ENCODE measurements around the gene LIX1L.
A peak's percentile ranks its signal among the peaks of the same experiment; 100 is the strongest.
"Not testable (repeated sequence)": the region's sequence is repeated elsewhere in the genome, so short reads cannot be mapped to it uniquely, and the experiment has no call there.

LIX1L gene

DNA sequence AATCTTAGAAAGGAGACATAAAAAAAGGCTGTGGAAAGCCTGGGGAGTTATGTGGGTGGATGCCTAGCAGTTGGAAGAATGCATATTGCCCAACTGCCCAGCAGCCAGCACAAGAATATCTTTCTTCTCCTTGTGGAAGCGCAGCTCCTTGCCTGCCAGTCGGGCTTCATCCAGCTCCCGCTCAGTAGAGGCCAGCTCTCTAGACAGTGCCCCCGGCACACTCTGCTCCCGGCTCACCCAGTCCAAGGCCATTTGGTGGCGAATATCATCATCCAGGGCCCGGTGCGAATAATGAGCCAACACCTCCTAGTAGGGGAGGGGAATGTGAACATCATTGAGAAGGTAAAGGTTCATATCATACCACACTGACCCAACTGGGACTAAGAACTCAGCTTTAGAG lies 21.6 kb downstream of the LIX1L start:
- DNase-seq (ENCODE audit: low spot score) = no peak

DNA sequence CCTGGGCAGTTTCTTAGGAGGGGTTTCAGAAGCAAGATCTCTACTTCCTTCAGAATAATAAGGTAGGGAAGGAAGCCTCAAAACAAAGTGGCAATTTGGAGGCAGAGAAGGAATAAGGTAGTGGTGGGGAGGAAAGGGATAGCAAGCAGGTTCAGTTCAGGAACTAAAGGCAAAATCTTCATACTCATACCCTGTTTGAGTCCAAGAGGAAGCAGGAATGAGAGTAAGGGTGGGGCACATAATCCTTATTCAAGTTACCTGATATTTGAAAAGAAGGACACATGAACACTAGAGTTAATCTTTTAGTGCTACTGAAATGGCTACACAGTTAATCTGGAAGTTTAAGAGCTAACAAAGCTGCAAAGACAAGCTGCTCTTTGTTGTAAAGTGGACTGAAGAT lies 22.1 kb downstream of the LIX1L start:
- no peak for DNase-seq (ENCODE audit: low spot score)

DNA sequence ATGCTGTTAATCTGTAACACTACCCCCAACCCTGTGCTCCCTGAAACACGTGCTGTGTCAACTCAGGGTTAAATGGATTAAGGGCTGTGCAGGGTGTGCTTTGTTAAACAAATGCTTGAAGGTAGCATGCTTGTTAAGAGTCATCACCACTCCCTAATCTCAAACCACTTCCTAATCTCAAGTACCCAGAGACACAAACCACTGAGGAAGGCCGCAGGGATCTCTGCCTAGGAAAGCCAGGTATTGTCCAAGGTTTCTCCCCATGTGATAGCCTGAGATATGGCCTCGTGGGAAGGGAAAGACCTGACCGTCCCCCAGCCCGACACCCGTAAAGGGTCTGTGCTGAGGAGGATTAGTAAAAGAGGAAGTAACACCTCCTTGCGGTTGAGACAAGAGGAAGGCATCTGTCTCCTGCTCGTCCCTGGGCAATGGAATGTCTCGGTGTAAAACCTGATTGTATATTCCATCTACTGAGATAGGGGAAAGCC lies 25.3 kb downstream of the LIX1L start:
- not testable (repeated sequence) for DNase-seq (ENCODE audit: low spot score)

DNA sequence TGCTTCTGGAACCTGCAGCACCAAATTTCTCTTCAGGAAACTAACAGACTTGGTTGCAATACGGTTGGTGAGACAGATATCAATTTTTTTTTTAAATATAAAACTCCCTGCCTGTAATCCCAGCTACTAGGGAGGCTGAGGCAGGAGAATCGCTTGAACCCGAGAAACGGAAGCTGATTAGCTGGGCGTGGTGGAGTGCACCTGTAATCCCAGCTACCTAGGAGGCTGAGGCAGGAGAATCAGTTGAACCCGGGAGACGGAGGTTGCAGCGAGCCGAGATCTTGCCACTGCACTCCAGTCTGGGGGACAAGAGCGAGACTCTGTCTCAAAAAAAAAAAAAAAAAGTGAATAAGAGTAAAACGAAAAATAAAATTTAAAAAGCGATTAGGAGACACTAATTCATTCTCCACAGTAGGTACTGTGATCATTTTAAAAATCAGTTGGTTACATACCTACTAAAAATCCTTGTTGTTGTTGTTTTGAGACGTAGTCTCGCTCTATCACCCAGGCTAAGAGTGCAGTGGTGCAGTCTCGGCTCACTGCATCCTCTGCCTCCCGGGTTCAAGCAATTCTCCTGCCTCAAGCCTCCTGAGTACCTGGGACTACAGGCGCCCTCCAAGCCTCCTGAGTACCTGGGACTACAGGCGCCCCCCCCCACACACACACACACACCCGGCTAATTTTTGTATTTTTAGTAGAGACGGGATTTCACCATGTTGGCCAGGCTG lies 29.7 kb downstream of the LIX1L start:
- DNase-seq (ENCODE audit: low spot score) = no peak

DNA sequence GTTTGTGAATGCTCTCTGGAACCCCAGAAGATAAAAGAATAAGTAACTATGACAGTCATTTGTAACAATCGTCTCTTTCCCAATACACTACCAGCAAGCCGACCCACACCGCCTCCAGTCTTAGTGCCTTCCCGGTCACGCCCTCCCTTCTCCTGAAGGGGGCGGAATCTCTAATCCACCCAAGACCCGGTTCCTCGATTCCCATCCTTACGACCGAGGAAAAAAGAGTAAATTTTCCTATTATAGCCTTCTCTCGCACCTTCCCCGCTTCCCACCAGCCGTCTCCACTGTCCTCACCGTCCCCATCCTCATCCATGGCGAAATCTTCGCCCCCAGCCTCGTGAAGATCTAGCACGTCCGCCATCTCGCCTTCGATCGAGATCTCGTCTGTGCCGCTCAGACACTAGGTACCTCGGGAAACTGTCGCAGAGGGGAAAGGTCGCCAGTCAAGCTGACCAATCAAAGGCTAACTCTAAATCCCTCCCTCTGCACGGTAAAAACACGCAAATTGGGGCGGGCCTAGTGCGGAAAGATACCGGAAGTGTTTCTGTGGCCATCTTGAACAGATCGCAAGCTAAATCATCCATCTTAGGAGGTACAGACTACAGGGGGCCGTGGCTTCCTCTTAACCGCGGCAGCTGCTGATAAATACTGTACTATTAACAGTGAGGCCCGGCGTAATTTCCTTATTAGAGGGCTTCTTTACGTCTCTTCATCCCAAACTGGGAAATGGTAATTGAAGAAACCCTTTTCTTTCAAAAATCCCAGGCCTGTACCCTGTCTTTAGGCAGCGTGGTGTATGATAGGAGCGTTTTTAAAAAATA lies 30.5 kb downstream of the LIX1L start, which contains the start of gene RBM8A:
Gene RBM8A, minus strand, starts transcription at position 422 of the 824 bp plus-strand sequence. Its CDS starts 58 bp downstream, at position 364.
- DNase-seq (ENCODE audit: low spot score) = peak; percentile 86

DNA sequence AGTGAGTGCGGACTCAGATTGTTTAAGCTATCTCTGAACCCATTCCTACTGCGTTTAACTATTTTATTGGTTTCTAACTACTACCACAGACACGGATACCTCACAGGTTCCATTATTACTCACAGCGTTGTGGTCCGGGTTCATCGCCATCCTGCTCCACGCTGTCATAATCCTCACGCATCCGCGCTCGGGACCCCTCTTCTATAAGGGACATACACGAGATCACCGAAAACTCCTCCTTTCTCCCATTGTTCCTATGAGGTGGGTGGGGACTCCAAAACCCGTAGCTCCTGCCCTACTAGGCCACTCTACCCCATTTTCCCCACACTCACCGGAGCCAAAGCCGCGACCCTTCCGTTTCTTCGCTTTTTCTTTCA lies 31.1 kb downstream of the LIX1L start:
- no peak for DNase-seq (ENCODE audit: low spot score)

DNA sequence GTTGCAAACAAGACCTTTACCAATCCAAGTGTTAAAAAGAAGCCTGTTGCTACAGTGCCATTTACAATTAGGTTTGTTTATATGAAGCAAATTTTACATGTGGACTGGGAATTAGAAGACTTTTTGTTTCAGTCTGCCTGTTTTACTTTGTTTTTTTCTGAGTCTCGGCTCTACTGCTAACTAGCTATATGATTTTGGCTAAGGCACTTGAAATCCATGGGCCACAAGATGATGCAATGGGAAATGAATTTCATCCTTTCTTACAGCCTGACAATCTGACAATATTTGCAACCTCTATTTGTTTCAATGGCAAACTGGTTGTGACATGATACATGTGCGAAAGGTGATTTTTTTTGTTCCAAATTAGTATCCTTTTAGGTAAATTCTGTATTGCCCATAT lies 35.6 kb downstream of the LIX1L start:
- DNase-seq (ENCODE audit: low spot score) = no peak

DNA sequence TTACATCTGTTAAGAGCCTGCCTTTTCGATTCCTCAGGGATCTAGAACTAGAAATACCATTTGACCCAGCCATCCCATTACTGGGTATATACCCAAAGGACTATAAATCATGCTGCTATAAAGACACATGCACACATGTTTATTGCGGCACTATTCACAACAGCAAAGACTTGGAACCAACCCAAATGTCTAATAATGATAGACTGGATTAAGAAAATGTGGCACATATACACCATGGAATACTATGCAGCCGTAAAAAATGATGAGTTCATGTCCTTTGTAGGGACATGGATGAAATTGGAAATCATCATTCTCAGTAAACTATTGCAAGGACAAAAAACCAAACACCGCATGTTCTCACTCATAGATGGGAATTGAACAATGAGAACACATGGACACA lies 37.5 kb downstream of the LIX1L start:
- DNase-seq (ENCODE audit: low spot score) = not testable (repeated sequence)

DNA sequence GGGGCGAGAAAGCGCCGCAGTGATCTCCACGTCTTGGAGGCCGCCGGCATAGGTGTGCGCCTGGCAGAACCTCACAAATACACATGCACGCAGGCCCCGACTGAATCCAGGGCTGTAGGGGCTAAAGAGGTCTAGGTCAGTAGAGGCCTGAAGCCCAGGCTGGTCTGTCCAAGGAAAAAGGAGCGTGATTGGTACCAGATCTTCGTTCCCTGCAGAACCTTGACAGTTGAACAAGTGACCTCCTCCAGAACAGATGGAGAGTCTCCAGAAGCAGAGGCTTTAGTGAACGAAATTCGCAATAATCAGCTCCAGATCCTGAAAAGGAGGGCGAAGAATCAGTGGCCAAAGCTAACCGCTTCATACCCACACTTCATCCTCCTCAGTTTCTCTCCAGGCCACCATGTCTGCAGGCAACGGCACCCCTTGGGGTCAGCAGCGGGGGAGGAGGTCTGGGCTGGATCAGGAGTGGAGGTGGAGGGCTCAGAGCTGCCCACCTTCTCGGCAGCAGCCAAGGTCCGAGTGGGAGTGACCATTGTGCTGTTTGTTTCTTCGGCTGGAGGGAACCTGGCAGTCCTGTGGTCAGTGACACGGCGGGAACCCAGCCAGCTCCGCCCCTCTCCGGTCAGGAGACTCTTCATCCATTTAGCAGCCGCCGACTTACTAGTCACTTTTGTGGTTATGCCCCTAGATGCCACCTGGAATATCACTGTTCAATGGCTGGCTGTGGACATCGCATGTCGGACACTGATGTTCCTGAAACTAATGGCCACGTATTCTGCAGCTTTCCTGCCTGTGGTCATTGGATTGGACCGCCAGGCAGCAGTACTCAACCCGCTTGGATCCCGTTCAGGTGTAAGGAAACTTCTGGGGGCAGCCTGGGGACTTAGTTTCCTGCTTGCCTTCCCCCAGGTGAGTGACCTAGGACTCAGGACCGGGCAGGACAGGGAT lies 38.6 kb downstream of the LIX1L start:
- peak; percentile 50 for DNase-seq (ENCODE audit: low spot score)

DNA sequence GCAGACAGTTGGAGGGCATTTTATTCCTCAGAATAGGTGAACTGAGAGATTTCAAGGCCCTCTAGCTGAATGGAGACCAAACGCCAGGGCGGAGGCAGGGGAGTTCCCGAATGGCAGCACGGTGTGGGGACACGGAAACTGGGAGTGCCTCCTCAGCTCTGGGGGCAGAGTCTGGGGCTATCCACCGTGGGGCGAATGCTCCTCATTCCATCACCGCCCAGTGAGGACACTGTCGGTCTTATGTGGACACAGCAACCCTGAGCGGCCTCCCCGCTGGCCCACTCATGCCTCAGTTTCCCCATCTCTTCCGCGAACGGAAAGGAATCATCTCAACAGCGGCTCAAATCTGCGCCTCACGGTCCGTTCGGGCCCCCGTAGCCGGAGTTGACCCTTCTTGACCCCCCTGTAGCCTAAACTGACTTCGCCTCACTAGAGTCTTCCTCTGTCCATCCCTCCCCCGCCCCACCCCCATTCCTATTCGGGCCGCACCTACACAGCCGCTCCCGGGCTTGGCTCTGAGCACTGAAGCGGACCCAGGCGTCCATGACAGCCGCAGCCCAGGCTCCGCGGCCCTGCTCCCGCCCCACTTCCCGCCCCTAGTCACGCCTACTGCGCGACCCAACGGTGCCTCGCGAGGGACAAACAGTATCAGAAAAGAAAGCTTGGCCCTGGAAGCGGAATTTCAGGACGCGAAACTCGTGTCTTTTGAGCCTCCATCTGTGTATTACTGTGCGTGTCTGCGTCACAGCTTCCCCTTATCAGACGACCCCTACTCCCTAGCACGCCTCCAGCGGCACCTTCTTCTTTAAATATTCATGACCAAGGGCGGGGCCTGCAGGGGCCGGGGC lies 39.4 kb downstream of the LIX1L start, which contains the start of gene PEX11B:
Gene PEX11B, minus strand, starts transcription at position 574 of the 848 bp plus-strand sequence. Its CDS starts 29 bp downstream, at position 545.
- peak; percentile 90 for DNase-seq (ENCODE audit: low spot score)

DNA sequence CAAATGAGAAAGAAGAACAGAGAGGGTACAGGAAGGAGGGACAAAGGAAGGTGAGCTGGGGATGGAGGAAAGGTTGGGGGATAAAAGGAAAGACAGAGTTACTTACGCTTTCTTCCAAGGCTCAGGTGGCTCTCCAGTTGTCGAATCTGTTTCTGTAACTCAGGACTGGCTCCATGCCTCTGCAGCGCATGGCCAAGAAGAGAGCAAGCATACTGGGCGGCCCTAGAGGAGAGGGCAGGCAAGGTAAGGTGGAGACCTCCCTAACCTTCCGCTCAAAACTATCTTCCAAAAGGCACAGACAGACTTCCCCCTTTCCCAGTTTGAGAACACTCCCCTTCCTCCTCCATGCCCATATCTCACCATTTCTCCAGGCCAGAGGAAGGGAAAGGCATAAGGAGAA lies 40.2 kb downstream of the LIX1L start:
- no peak for DNase-seq (ENCODE audit: low spot score)

DNA sequence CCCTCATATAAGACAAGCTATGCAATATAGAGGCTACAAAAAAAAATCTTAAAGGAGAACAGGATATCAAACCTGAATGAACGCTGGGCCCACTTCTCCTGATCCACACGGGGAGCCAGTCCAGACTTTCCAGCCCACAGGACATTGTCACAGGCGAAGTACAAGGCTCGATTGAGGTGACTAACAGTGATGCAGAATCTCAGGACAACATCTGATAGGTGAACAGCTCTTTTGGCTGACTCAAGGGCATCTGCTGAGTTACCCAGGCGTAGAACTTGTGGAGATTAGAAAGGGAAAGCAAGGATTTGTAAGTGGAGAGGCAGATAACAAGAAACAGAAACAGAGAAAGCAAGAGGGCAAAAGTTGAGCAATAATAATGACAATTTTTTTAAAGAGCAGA lies 41.1 kb downstream of the LIX1L start:
- DNase-seq (ENCODE audit: low spot score) = no peak

DNA sequence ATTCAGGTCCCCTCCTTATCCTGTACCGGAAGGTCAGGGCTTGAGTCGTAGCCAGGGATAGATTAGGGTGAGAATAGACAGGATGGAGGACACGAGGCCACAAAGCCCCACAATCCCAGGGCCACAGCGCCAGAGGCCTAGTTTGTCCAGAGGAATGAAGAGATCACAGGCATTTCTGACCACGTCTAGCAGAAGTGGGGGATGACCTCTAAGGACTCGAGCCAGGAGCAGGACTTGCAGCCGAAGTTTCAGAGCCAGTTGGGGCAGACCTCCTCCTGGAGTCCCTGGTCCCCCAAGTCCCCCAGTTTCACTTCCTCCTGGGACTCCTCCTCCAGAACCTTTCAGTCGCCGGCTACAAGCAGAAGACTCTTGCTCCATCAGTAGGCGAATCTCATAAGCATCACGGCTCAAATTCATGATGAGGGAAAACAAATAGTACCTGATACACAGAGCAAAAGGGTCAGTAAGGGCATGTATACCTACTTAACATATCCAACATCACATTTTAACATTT lies 45.6 kb downstream of the LIX1L start:
- DNase-seq (ENCODE audit: low spot score) = no peak

DNA sequence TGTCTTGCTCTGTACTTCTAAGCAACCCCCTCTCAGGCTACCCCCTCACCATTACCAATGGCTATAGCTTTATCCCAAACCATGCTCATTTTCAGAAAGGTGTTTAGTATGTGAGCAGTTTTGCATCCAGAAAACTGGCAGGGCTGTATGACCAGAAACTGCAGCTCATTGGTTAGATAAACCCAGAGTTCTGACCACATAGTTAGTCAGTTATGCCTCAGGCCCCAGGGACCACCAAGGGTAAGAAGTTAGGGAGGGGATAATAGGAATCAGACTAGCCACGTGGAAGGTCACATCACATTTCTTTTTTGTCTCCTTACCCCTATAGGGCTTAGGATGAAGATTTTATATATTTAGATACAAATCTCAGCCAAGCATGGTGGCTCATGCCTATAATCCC lies 49.2 kb downstream of the LIX1L start:
- no peak for DNase-seq (ENCODE audit: low spot score)

DNA sequence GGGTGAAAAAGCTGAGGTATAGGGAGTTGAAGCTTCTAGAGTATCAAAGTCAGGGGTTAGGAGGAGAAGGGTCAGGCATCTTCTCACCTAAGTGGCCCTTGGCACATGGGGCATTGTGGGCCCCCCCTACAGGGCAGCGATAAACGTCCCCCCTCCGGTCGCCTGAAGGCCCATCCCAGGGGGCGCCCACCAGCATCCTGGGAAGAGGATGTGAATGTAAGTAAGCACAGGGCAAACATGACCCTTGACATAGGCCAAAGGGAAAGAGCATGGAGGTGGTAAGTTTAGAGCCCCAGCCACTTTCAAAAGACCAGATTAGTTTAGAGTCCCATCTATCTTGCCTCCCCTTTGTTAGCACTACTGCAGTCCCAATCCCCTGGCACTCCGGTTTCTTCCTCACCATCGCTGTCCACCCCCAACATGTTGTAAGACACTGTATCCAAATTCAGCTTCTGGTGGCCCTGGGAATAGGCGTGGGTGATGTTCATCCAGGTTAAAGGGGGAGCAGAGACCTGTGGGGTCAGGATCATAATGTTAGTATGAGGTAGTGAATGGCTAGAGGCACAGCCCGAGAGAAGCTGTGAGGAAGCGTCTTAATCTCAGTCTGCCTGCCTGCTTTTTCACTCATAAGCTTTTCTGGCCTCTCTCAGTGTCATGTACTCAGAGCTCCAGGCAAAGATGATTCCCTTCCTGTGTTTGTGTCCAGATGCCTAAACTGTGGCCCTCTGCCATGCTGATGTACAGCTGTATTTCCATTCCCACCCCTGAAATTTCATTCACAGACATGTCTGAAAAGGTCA lies 50.7 kb downstream of the LIX1L start:
- no peak for DNase-seq (ENCODE audit: low spot score)

DNA sequence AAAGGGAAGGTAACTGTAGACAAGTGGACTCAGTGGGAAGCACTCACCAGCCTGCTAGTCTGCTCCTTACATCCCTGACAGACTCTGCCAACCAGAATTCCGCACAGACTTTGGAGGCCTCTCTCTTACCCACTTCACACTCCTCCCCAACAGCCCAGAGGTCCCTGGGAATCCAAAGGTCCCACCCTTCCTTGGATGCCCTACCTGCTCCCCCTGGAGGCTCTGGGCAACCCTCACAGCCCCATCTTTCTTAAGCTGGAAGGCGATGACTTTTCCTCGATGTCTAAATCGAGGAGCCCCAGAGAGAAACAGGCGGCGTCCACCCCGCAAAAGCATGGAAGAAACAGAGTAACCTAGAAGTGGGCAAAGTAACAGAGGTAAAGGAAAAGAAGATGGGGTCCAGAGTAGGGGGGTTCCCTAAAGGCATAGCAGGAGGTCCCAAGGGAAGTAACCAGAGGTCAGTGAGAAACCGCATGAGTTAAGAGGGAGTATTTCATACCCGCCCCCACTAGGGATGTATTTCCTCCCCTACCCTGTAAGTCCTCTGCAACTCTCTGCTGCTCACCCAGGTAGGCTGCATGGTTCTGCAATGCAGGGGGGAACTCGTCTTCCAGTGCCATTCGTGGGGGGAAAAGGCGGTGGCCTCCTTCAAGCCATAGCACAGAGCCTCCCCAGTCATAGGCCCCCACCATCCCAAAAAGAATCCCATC lies 56.4 kb downstream of the LIX1L start:
- no peak for DNase-seq (ENCODE audit: low spot score)

DNA sequence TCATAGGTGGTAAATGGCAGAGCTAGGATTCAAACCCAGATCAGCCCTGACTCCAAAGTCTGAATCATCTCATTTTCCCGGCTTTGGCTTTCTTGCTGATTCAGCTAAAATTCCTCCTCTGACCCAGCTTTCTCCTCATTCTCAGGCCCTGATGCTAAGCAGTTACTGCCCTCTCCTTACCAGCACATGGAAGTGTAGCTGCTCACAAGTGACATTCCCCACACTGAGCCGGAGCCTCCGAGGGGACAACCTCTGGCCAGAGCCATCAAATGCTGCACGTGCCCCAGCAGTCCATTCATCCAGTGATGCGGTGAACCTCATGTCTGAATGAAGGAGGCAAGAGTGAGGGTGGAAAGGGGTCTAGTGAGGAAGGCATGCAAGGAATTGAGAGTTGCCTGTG lies 59.1 kb downstream of the LIX1L start:
- no peak for DNase-seq (ENCODE audit: low spot score)

DNA sequence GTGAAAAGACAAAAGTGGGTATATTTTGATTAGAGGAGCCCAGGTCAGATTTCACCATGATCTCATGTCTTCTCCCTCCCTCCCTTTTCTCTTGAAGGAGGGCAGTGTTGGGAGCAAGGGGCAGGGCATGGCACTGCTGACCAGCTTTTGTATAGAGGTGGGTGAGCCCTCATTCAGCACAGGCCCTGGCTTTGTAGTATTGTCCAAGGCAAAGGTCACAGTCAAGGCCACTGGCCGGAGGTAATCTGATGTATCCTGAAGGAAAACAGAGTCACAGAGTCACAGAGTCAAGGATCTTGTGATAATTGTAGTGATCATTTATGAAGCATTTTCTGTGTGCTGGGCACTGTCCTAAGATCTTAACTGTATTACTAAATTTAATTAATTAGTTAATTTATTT lies 59.8 kb downstream of the LIX1L start:
- no peak for DNase-seq (ENCODE audit: low spot score)

DNA sequence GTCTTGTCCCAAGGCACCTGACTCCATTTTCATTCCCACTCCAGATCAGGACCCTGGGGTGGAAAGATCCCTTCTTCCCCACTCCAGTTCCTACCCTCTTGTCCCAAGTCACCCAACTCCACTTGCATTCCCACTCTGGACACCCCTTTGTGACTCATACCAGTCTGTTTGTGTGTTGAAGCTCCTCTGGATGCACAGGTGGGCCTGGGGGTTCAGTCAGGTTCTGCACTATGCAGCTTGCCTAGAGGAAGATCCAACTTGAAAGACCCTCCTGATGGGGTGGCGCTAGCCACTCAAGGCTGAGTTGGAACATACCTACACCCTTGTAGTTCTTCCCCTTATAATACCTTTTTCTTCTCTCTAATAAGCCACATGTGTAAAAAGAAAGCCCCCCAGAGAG lies 62.3 kb downstream of the LIX1L start:
- DNase-seq (ENCODE audit: low spot score) = no peak

Measured in iPS-NIHi11 (cell line).